ENCODE results near the gene KIAA1217. TPM values are rescaled to one million over a fixed set of nuclear protein-coding genes. Genes with fewer than 3 reads are reported as not detected.

The KIAA1217 gene
- total RNA-seq, 1 donor from 2014 or later, result 4.6 TPM

- intact Hi-C loops (cut with micrococcal nuclease), result loop anchor here (1.0 to 2.0 kb wide), 2 partner anchors 17 to 33 kb away; no protein-coding TSS in a partner anchor
Observed at GRCh38 chr10:24483701-24484100, 274.8 kb downstream of the KIAA1217 start.

GRCh38 chr10:24484771-24485170, 275.8 kb downstream of the KIAA1217 start:
- intact Hi-C loops (cut with micrococcal nuclease), result no loop called here

- intact Hi-C loops (cut with micrococcal nuclease), result no loop called here
Observed at GRCh38 chr10:24485304-24485703, 276.4 kb downstream of the KIAA1217 start.

- intact Hi-C loops (cut with micrococcal nuclease), result no loop called here
Observed at GRCh38 chr10:24488631-24489030, 279.7 kb downstream of the KIAA1217 start.

GRCh38 chr10:24493165-24493564, 284.2 kb downstream of the KIAA1217 start:
- intact Hi-C loops (cut with micrococcal nuclease), result no loop called here

- intact Hi-C loops (cut with micrococcal nuclease), result no loop called here
Observed at GRCh38 chr10:24494236-24494635, 285.3 kb downstream of the KIAA1217 start.

- intact Hi-C loops (cut with micrococcal nuclease), result no loop called here
Observed at GRCh38 chr10:24494777-24495176, 285.8 kb downstream of the KIAA1217 start.

- intact Hi-C loops (cut with micrococcal nuclease), result no loop called here
Observed at GRCh38 chr10:24495666-24496460, 286.9 kb downstream of the KIAA1217 start.

GRCh38 chr10:24496906-24497305, 288.0 kb downstream of the KIAA1217 start:
- intact Hi-C loops (cut with micrococcal nuclease), result no loop called here

- intact Hi-C loops (cut with micrococcal nuclease), result loop anchor here (5.0 kb wide), 1 partner anchor 34 kb away; no protein-coding TSS in a partner anchor
Observed at GRCh38 chr10:24501056-24501711, 292.2 kb downstream of the KIAA1217 start.

GRCh38 chr10:24502006-24502405, 293.1 kb downstream of the KIAA1217 start:
- intact Hi-C loops (cut with micrococcal nuclease), result loop anchor here (2.0 to 5.0 kb wide), 2 partner anchors 35 to 293 kb away; partner anchors contain the start of gene KIAA1217

- intact Hi-C loops (cut with micrococcal nuclease), result loop anchor here (1.0 to 5.0 kb wide), 7 partner anchors 36 to 509 kb away; partner anchors contain the start of gene KIAA1217
Observed at GRCh38 chr10:24502801-24503460, 294.0 kb downstream of the KIAA1217 start.

- intact Hi-C loops (cut with micrococcal nuclease), result loop anchor here (1.0 to 5.0 kb wide), 7 partner anchors 36 to 509 kb away; partner anchors contain the start of gene KIAA1217
Observed at GRCh38 chr10:24503461-24504320, 294.8 kb downstream of the KIAA1217 start.

GRCh38 chr10:24505759-24506158, 296.8 kb downstream of the KIAA1217 start:
- intact Hi-C loops (cut with micrococcal nuclease), result no loop called here

GRCh38 chr10:24513155-24513554, 304.2 kb downstream of the KIAA1217 start:
- intact Hi-C loops (cut with micrococcal nuclease), result no loop called here

- intact Hi-C loops (cut with micrococcal nuclease), result loop anchor here (5.0 kb wide), 1 partner anchor 308 kb away; the partner anchor contains the start of gene KIAA1217
Observed at GRCh38 chr10:24515481-24515880, 306.5 kb downstream of the KIAA1217 start.

- intact Hi-C loops (cut with micrococcal nuclease), result loop anchor here (2.0 to 5.0 kb wide), 2 partner anchors 38 to 311 kb away; partner anchors contain the start of gene KIAA1217
Observed at GRCh38 chr10:24518411-24518810, 309.5 kb downstream of the KIAA1217 start.

- intact Hi-C loops (cut with micrococcal nuclease), result loop anchor here (1.0 to 5.0 kb wide), 4 partner anchors 38 to 525 kb away; partner anchors contain the start of gene KIAA1217
Observed at GRCh38 chr10:24518981-24519597, 310.2 kb downstream of the KIAA1217 start.

GRCh38 chr10:24519950-24520349, 311.0 kb downstream of the KIAA1217 start:
- intact Hi-C loops (cut with micrococcal nuclease), result loop anchor here (1.0 to 5.0 kb wide), 4 partner anchors 37 to 526 kb away; partner anchors contain the start of gene KIAA1217

- intact Hi-C loops (cut with micrococcal nuclease), result no loop called here
Observed at GRCh38 chr10:24524314-24524713, 315.4 kb downstream of the KIAA1217 start.

All from T-helper 1 cell treated with Interleukin-12 subunit alpha and Interleukin-12 subunit beta and Interleukin-4 antibody, amounts not matched to agents 30 ng/mL and 1 ng/mL, for 36 hours (primary cell).